WERI-Rb-1 (cell line): ENCODE measurements around the gene NLN.

Experiments
- DNase-seq: peaks from one replicate; pipeline ENCODE4 v3.0.0-alpha.2; 2020
- H3K27ac ChIP-seq: fragments of 250-450 bp; sonication (Bioruptor Pico); 2 replicates; pipeline ENCODE4 v1.5.1; 2020; ENCODE audit warnings: mild to moderate bottlenecking, moderate library complexity
- H3K27me3 ChIP-seq: fragments of 250-450 bp; sonication (Bioruptor Pico); 2 replicates; pipeline ENCODE4 v1.5.1; 2021; ENCODE audit warnings: mild to moderate bottlenecking, low read depth, moderate library complexity; ENCODE audit not compliant: insufficient read depth, severe bottlenecking
- H3K36me3 ChIP-seq: fragments of 250-450 bp; sonication (Bioruptor Pico); 2 replicates; pipeline ENCODE4 v1.5.1; 2020; ENCODE audit warnings: mild to moderate bottlenecking, moderate library complexity
- H3K4me3 ChIP-seq: 2 replicates; pipeline ENCODE4 v1.5.1; 2011; ENCODE audit warnings: low read depth, mild to moderate bottlenecking, control low read depth, low read length
- H3K9me3 ChIP-seq: fragments of 250-450 bp; sonication (Bioruptor Pico); 2 replicates; pipeline ENCODE4 v1.5.1; 2021; ENCODE audit warnings: mild to moderate bottlenecking, moderate library complexity; ENCODE audit not compliant: severe bottlenecking
- CTCF ChIP-seq: IDR thresholded peaks from 2 replicates; pipeline ENCODE4 v1.5.1; 2011; ENCODE audit warnings: low read depth, mild to moderate bottlenecking, control low read depth, inconsistent platforms, low read length

NLN gene

GRCh38 chr5:65695162-65695755 is 26.7 kb upstream of the NLN start:
- no peak for TF ChIP-seq CTCF
- Histone ChIP-seq H3K36me3 (no peaks in the 10 kb centered on the region; the same call in none of the 2 replicates), H3K27me3 (no peaks in the 10 kb centered on the region), H3K9me3 (no peaks in the 10 kb centered on the region), H3K4me3 (no peak overlapping the region), H3K27ac (no peak overlapping the region)
- DNase-seq = no peak

GRCh38 chr5:65695896-65696295 is 26.1 kb upstream of the NLN start:
- Histone ChIP-seq H3K36me3 (no peaks in the 10 kb centered on the region; the same call in none of the 2 replicates), H3K9me3 (no peaks in the 10 kb centered on the region), H3K27me3 (no peaks in the 10 kb centered on the region), H3K4me3 (no peak overlapping the region), H3K27ac (no peak overlapping the region)
- no peak for DNase-seq
- TF ChIP-seq CTCF = no peak

GRCh38 chr5:65696892-65697291 is 25.1 kb upstream of the NLN start:
- DNase-seq = no peak
- H3K4me3 ChIP-seq = no peak overlapping the region
- no peak for TF ChIP-seq CTCF
- no peaks in the 10 kb centered on the region; the same call in none of the 2 replicates for H3K36me3 ChIP-seq
- no peaks in the 10 kb centered on the region for H3K9me3 ChIP-seq
- H3K27me3 ChIP-seq = no peaks in the 10 kb centered on the region
- H3K27ac ChIP-seq = no peak overlapping the region

- Histone ChIP-seq H3K27me3 (no peaks in the 10 kb centered on the region), H3K9me3 (no peaks in the 10 kb centered on the region), H3K36me3 (peaks cover 8% of the 10 kb centered on the region), H3K4me3 (no peak overlapping the region), H3K27ac (no peak overlapping the region)
- TF ChIP-seq CTCF = no peak
- no peak for DNase-seq
Measured at GRCh38 chr5:65699338-65699737, 22.7 kb upstream of the NLN start.

GRCh38 chr5:65702036-65702435 is 20.0 kb upstream of the NLN start:
- TF ChIP-seq CTCF = no peak
- Histone ChIP-seq H3K27ac (no peak overlapping the region), H3K4me3 (no peak overlapping the region), H3K9me3 (no peaks in the 10 kb centered on the region), H3K36me3 (peaks cover 8% of the 10 kb centered on the region), H3K27me3 (no peaks in the 10 kb centered on the region)
- no peak for DNase-seq

- Histone ChIP-seq H3K4me3 (no peak overlapping the region), H3K27ac (no peak overlapping the region), H3K27me3 (no peaks in the 10 kb centered on the region), H3K9me3 (no peaks in the 10 kb centered on the region), H3K36me3 (peaks cover 16% of the 10 kb centered on the region)
- no peak for DNase-seq
- no peak for TF ChIP-seq CTCF
Measured at GRCh38 chr5:65704621-65705239, 17.3 kb upstream of the NLN start.
